T-helper 9 cell (primary cell): Measurements from ENCODE around the gene CCDC116.
"Not testable (repeated sequence)": the region's sequence is repeated elsewhere in the genome, so short reads cannot be mapped to it uniquely, and the experiment has no call there.

Experiments
- DNase-seq: peaks from one replicate; pipeline ENCODE4 v3.0.0-alpha.2; 2020
- total RNA-seq, 2 donors: gene quantifications; one replicate each; lab custom pipeline; 2026; lab: John Stamatoyannopoulos, UW

CCDC116 gene, protein sequence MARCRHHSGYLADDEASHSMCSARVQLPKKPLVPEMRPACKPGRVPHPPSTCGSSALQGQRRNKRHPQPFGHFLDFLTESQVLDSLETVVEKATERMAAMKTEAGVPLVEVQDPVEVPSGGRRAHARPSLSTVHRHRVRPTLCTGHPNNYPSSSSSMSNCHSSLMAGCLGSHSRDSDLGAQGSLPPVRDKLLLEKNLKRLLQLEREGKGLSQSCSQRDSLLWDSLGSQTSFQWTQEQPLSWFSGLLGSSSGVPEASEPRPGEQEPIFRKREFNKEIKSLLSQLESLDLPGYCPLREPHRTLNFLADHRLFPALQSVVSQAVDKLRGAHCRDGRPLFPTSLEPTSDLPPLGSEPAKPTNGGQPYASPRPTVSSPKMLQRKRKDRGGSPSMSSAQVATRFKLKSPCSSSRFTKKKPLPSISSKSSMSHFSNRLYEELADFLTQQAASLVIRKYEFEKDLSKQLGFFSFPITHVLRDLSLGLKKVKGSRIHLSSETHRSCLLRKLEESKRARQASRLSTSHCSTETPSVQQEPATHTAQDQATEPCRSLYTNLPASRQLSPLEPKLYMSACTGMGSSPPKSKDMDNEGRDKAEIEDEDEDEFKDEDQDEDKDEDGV
- 0 to 0.42 reads per million in 2 donors for total RNA-seq

DNA sequence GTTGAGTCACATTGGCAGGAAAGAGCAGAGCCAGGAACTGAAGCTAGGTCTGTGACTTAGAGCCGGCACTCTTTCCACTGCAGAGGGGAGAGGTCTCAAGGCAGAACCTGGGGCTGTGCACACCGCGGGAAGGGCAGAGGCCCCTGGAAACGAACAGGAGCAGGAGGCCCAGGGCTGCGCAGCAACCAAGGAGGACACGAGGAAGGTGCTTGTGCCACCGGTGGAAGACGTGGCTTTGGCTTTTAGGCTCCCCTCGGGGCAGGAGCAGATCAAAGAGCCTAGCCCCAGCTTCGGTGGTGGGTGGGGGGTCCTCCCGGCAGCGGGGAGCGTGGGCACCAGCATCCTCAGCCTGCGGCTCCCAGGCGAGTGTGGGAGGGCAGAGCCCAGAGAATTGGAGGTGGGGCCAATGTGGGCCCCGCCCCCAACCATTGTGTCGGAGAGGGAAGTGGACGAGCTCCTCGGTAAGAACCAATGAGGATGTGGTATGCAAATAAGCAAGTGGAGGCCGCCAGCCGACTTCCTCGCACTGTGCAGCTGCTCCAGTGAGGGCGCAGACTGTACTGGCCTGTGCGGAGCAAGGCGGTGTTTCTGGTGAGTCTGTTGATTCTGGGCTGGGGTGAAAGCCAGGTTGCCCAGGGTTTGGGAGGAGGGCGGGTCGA, at the start of gene CCDC116:
CCDC116 (plus strand) TSS at position 524 of the 659 bp plus-strand sequence. CDS start 422 bp downstream, outside the sequence.
- peak; percentile 65 for DNase-seq

GRCh38 chr22:21582801-21583740, 49.5 kb upstream of the CCDC116 start:
- DNase-seq: no peak

GRCh38 chr22:21585389-21585788, 47.2 kb upstream of the CCDC116 start:
- DNase-seq: no peak

GRCh38 chr22:21587803-21588611, 44.6 kb upstream of the CCDC116 start:
- DNase-seq: no peak

DNA sequence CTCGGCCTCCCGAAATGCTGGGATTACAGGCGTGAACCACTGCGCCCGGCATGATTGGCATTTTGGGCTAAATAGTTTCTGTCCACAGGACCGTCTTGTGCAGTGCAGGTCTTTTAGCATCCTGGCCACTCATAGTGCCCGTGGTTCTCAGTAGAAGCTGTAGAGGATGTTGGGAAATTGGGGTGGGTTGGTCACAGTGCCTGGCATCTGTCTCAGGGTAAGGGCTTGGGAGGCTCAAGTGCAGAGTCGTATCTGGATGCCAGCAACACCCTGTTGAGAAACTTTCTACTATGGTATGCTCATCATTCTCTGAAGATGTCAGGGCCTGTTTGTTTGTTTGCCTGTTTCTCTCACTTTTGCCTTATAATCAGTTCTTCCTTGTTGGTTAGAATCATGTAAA, 43.2 kb upstream of the CCDC116 start:
- DNase-seq: no peak

DNA sequence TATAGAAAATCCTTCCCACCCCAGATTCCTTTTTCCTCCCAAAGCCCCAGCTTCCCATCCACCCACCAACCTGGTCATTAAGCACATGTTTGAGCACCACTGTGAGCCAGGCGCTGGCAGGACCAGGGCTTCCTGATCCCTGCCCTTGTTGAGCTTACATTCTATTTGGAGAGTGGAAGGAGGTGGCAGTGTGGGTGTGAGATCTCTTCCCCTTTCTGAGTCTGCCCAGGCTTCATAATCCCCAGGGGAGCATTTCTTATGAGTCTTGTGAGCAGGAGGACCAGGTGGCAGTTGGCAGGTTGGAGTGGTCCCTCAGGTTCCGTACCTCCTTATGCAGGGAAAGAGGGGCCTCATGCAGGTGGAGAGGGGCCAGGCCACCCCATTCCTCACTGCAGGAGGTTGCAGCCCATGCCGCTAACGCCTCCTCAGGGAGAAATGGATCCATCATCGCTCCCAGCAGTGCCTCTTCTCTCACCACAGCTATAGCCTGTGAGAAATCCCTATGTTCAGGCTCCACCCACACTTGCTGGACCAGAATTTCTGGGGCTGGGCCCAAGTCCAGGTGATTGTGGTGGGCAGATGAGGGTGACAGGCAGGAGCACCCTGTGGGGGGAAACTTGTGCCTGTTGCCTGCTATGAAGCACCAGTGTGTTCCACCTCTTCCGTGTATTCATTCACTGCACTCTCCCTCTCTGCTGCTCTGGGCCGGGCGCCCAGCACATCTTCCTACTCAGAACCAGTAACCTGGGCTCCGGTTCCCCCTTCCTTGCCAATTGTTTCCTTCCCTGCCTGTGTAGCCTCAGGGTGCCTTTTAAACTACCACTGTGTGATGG, 41.5 kb upstream of the CCDC116 start:
- DNase-seq: no peak

- no peak for DNase-seq
Observed at GRCh38 chr22:21591695-21592094, 40.9 kb upstream of the CCDC116 start.

DNA sequence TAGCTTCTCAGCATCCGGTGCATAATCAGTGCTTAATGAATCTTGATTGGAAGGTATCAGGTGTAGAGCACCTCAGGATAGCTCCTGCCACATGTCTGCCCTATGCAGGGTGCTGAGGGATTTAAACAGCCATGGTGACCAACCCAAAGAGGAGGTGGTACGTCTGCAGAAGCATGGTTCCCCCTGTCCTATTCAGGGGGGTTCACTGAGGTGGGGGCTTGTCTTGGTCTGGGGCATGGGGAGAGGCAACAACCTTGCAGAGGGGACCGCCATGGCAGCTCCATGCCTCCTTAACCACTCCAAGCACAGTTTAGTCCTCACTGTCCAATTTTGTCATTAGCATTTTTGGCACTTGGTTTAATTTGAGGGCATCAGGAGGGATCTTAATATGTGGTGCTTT, 40.1 kb upstream of the CCDC116 start:
- no peak for DNase-seq

GRCh38 chr22:21593406-21594232, 38.9 kb upstream of the CCDC116 start:
- no peak for DNase-seq

GRCh38 chr22:21594865-21595452, 37.6 kb upstream of the CCDC116 start:
- no peak for DNase-seq

DNA sequence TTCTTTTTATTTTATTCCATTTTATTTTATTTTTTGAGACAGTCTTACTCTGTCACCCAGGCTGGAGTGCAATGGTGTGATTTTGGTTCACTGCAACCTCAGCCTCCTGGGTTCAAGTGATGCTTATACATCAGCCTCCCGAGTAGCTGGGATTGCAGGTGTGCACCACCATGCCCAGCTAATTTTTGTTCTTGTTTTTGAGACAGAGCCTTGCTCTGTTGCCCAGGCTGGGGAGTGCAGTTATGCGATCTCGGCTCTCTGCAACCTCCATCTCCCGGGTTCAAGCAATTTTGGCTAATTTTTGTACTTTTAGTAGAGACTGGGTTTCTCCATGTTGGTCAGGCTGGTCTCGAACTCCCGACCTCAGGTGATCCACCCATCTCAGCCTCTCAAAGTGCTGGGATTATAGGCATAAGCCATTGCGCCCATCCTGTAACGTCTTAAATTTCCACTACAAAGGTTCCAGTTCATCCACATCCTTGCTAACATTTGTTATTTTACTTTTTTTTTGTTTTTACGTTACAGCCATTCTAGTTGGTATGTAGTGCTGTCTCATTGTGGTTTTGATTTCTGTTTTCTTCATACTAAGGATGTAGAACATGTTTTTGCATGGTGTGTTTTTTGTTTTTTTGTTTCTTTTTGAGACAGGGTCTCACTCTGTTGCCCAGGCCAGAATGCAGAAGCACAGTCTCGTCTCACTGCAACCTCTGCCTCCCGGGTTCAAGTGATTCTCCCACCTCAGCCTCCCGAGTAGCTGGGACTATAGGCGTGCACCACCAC, 36.0 kb upstream of the CCDC116 start:
- not testable (repeated sequence) for DNase-seq

DNA sequence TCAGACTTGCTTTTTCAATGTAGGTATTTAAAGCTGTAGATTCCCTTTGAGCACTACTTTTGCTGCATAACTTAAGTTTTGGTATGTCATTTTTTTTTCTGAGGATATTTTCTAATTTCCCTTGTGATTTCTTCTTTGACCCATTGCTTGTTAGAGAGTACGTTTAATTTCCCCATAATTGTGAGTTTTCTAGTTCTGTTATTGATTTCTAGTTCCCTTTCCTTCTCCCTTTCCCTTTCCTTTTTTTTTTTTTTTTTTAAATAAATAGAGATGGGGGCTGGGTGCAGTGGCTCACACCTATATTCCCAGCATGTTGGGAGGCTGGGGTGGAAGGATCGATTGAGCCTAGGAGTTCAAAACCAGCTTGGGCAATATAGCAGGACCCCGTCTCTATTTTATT, 34.3 kb upstream of the CCDC116 start:
- no peak for DNase-seq

- no peak for DNase-seq
Observed at GRCh38 chr22:21599053-21599893, 33.3 kb upstream of the CCDC116 start.

DNA sequence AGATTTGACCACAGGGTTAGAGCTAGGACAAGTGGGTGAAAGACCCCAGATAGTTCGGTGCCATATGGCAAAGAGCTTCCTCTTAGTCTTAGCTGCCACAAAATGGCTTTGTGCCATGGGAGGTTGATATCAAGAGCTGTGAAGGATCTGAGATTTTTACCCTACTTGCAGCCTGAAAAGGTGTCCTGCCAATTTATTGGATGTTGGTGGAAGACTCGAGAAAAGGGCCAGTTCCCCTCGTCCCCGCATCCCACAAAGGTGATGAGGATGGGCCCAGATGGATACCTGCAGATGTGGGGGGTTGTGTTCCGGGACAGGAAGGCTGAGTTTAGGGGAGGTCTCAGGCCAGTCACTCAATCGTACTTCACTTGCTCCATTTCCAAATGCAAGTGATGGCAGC, 30.0 kb upstream of the CCDC116 start:
- DNase-seq: no peak

DNA sequence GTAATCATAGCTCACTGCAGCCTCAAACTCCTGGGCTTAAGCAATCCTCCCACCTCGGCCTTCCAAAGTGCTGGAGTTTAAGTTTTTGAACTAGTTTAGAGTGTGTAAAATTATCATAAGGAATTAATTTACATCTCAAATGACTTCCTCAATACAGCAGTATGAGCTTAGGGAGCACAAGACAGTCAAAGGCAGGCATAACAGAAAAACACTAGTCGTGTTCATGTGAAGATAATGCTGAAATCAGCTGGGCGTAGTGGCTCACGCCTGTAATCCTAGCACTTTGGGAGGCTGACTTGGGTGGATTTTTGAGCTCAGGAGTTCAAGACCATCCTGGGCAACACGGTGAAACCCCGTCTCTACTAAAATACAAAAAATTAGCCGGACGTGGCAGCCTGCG, 28.6 kb upstream of the CCDC116 start:
- no peak for DNase-seq

DNA sequence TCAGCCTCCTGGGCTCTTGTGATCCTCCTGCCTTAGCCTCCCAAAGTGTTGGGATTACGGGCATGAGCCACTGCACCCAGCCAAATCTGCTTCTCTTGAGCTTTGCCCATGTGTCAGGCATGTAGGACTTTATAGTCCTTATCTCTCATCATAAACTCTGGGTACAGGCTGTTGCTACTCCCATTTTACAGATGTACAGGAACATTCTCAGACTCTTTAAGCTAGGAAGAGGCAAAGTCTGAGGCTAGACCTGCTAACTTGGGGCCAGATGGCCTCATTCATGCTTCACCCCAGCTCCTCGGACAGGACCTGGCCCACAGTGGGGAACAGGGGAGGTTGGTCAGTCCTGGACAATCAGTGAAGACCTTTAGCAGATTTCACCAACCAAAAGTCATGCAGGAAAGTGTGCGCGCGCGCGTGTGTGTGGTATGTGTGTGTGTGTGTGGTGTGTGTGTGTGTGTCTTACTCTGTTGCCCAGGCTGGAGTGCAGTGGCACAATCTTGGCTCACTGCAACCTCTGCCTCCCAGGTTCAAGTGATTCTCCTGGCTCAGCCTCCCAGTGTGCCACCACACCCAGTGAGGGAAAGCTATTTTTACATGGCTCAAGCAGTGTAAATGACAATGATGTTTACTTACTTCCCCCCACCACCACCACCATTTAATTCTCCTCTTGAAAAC, 26.5 kb upstream of the CCDC116 start:
- DNase-seq: no peak

DNA sequence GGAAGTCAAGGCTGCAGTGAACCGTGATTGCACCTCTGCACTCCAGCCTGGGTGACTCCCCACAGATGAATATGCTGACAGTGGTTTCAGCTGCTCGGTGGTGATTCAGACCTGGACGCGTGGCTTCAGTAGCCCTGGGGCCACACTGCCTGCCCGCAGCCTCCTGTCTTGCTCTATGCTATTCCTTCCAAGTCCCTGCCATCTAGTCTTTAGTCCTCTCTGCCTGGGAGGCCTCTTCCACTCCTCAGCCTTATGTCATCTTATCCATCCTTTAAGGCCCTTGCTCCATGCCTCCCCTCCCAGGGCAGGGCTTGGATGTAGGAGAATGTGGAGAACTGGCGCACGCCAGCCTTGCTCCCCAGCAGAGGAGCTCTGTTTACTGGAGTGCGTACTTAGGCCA, 25.8 kb upstream of the CCDC116 start:
- DNase-seq: no peak
